Measurements from ENCODE around the gene WDR27.

- TF ChIP-seq CTCF (IDR thresholded peaks at IDR 0.05 in 4 of 5, conservative IDR thresholded peaks at IDR 0.05 in 1 of 5) (no peak), POLR2A (IDR thresholded peaks at IDR 0.05) (no peak)
These were observed 202.8 kb downstream of the WDR27 start for GRCh38 chr6:169498916-169499513.

All from gastrocnemius medialis (tissue), 4 donors.